ENCODE data around the gene RAD51B. TPM values are rescaled to one million over a fixed set of nuclear protein-coding genes. Genes with fewer than 3 reads are reported as not detected.
"Not testable (repeated sequence)": the region's sequence is repeated elsewhere in the genome, so short reads cannot be mapped to it uniquely, and the experiment has no call there.

The RAD51B gene
- total RNA-seq, 1 experiment from 2014 or later = 14.2 TPM

GRCh38 chr14:67967206-67967605 lies 147.6 kb downstream of the RAD51B start:
- CTCF ChIA-PET = no interaction called here
- no peak overlapping the region for H3K4me3 Mint-ChIP-seq
- no peak for TF ChIP-seq TEAD4 (CRISPR knock-in tag; IDR thresholded peaks at IDR 0.05)
- no peak for TF ChIP-seq AR (CRISPR knock-in tag; IDR thresholded peaks at IDR 0.05)
- no peak for TF ChIP-seq ATF1 (CRISPR knock-in tag; IDR thresholded peaks at IDR 0.05)
- H3K9me3 Mint-ChIP-seq = peaks cover 30% of the 10 kb centered on the region
- peaks cover 30% of the 10 kb centered on the region for H3K36me3 Mint-ChIP-seq
- no peak for DNase-seq (ENCODE audit: low spot score)
- no peak for ATAC-seq
- peaks cover 22% of the 10 kb centered on the region for H3K4me1 Mint-ChIP-seq
- POLR2A ChIA-PET = no interaction called here
- H3K27me3 Mint-ChIP-seq (ENCODE audit: low read depth) = 0 out of 2 replicates have a peak, but pooled peaks cover 2% of the 10 kb centered on the region
- H3K27ac Mint-ChIP-seq = no peak overlapping the region

GRCh38 chr14:67967970-67968369 lies 148.4 kb downstream of the RAD51B start:
- CTCF ChIA-PET; H3K27me3 Mint-ChIP-seq (ENCODE audit: low read depth); DNase-seq (ENCODE audit: low spot score); ATAC-seq; POLR2A ChIA-PET; H3K4me3 Mint-ChIP-seq; H3K27ac Mint-ChIP-seq: not testable (repeated sequence)
- H3K9me3 Mint-ChIP-seq = peaks cover 30% of the 10 kb centered on the region
- H3K4me1 Mint-ChIP-seq = peaks cover 28% of the 10 kb centered on the region
- peaks cover 30% of the 10 kb centered on the region for H3K36me3 Mint-ChIP-seq

- ATAC-seq (no peak), DNase-seq (ENCODE audit: low spot score) (no peak)
- Mint-ChIP-seq H3K4me1 (peaks cover 36% of the 10 kb centered on the region), H3K27me3 (ENCODE audit: low read depth) (peaks cover 18% of the 10 kb centered on the region), H3K27ac (no peak overlapping the region), H3K4me3 (no peak overlapping the region), H3K9me3 (peaks cover 30% of the 10 kb centered on the region), H3K36me3 (peaks cover 30% of the 10 kb centered on the region)
- CTCF ChIA-PET = no interaction called here
- no peak for TF ChIP-seq ZNF138 (CRISPR knock-in tag; conservative IDR thresholded peaks at IDR 0.05)
- POLR2A ChIA-PET = no interaction called here
These were observed 151.3 kb downstream of the RAD51B start for GRCh38 chr14:67970923-67971322.

GRCh38 chr14:67971627-67972625 lies 152.3 kb downstream of the RAD51B start:
- peaks cover 24% of the 10 kb centered on the region for H3K36me3 Mint-ChIP-seq
- TF ChIP-seq SP1 (CRISPR knock-in tag; conservative IDR thresholded peaks at IDR 0.05) (no peak), NFE2L1 (CRISPR knock-in tag; IDR thresholded peaks at IDR 0.05) (no peak)
- peaks cover 24% of the 10 kb centered on the region for H3K9me3 Mint-ChIP-seq
- H3K27me3 Mint-ChIP-seq (ENCODE audit: low read depth) = peaks cover 18% of the 10 kb centered on the region
- DNase-seq (ENCODE audit: low spot score) (no peak), ATAC-seq (no peak)
- ChIA-PET CTCF (no interaction called here), POLR2A (no interaction called here)
- no peak overlapping the region for H3K27ac Mint-ChIP-seq
- H3K4me3 Mint-ChIP-seq = no peak overlapping the region
- peaks cover 40% of the 10 kb centered on the region for H3K4me1 Mint-ChIP-seq

GRCh38 chr14:67973436-67973835 lies 153.9 kb downstream of the RAD51B start:
- Mint-ChIP-seq H3K27me3 (ENCODE audit: low read depth) (peaks cover 18% of the 10 kb centered on the region), H3K36me3 (peaks cover 9% of the 10 kb centered on the region), H3K27ac (no peak overlapping the region), H3K9me3 (peaks cover 9% of the 10 kb centered on the region), H3K4me1 (peaks cover 52% of the 10 kb centered on the region), H3K4me3 (no peak overlapping the region)
- no peak for DNase-seq (ENCODE audit: low spot score)
- no peak for ATAC-seq
- ChIA-PET POLR2A (interaction anchor here (0.6 kb wide), 1 partner anchor 97 kb away, joined by 3 read pairs; no protein-coding TSS in a partner anchor), CTCF (no interaction called here)
- TF ChIP-seq ZNF263 (CRISPR knock-in tag; IDR thresholded peaks at IDR 0.05; ENCODE audit: low read depth) = no peak
- TF ChIP-seq KAT7 (CRISPR knock-in tag; IDR thresholded peaks at IDR 0.05; ENCODE audit: borderline replicate concordance) = no peak
- no peak for TF ChIP-seq PREB (CRISPR knock-in tag; IDR thresholded peaks at IDR 0.05; ENCODE audit: borderline replicate concordance)
- no peak for TF ChIP-seq ZNF671 (CRISPR knock-in tag; IDR thresholded peaks at IDR 0.05)
- no peak for TF ChIP-seq STAT6 (CRISPR knock-in tag; conservative IDR thresholded peaks at IDR 0.05; ENCODE audit: low read depth)
- TF ChIP-seq GTF2I (CRISPR knock-in tag; conservative IDR thresholded peaks at IDR 0.05) = no peak
- TF ChIP-seq NFE2L1 (CRISPR knock-in tag; IDR thresholded peaks at IDR 0.05) = no peak
- no peak for TF ChIP-seq ZNF425 (CRISPR knock-in tag; conservative IDR thresholded peaks at IDR 0.05)
- TF ChIP-seq ZNF121 (CRISPR knock-in tag; IDR thresholded peaks at IDR 0.05) = no peak
- TF ChIP-seq CDX4 (CRISPR knock-in tag; IDR thresholded peaks at IDR 0.05; ENCODE audit: borderline replicate concordance) = no peak
